ENCODE results near the gene GKN2.

Gene GKN2

DNA sequence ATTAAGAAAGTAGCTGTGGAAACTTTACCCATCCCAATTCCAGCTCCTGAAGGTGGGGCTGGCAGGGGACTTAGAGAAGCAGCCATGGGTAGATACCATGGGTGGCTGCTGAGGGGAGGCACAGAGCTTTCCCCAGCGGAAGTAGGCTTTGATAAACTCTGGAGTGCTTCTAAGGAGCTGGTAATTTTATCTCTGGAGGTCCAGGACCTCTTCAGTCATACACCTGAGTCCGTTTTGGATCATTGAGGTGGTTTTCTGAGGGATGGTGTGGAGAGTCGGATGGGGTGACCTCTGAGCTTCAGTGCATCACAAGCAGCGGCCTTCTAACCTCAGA is 44.8 kb downstream of the GKN2 start:
- H3K4me2 ChIP-seq (ENCODE audit: low read depth, low read length) = peak overlapping the region; percentile 47
- peak overlapping the region; percentile 25; the same call in 1 of the 2 replicates for H3K4me3 ChIP-seq (ENCODE audit: low read length)

DNA sequence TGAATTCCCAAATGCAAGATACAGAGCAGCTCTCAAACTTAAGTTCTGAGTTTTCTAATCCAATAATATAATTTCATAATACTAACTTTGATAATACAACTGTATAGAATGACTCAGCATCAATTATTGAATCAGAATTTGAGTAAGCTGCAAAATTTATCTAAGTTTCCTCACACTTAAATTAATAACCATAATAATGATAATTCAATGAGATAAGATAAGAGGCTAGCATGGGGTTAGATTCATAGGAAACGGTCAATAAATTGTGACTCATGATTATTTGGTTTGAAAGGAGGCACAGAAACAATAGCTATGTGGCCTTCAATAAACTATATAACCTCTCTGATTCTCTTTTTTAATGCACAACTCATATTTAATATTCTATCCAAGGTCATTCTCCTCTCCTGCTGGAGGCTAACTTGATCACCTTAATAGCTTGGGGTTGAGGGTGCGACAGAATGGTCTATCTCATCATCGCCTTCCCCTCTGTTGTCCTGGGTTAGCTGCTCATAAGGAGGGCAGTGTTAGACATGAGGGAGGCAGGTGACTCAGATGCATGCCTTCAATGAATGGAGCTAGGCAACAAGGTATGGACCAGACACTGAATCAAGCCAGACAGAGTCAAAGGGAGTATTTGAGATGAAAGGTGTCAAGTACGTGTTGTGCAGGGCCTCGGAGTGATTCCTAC is 45.3 kb downstream of the GKN2 start:
- Histone ChIP-seq H3K4me2 (ENCODE audit: low read depth, low read length) (peak overlapping the region; percentile 47), H3K9me3 (replicated peaks; ENCODE audit: insufficient read depth, low read length) (no peaks in the 10 kb centered on the region), H4K20me1 (ENCODE audit: insufficient read depth, low read length) (no peaks in the 10 kb centered on the region), H3K9ac (ENCODE audit: low read length) (peak overlapping the region; percentile 40; the same call in 1 of the 2 replicates), H2AFZ (ENCODE audit: low read length) (peak overlapping the region; percentile 64), H3K36me3 (replicated peaks; ENCODE audit: insufficient read depth, low read length) (no peaks in the 10 kb centered on the region), H3F3A (ENCODE audit: insufficient read depth, low read length) (peaks cover 18% of the 10 kb centered on the region), H3K79me2 (ENCODE audit: low read length) (no peaks in the 10 kb centered on the region), H3K27ac (ENCODE audit: low read length) (peak overlapping the region; percentile 87), H3K9me2 (replicated peaks; ENCODE audit: insufficient read depth, low read length) (no peaks in the 10 kb centered on the region), H3K4me3 (ENCODE audit: low read length) (no peak overlapping the region), H3K27me3 (replicated peaks; ENCODE audit: insufficient read depth, low read length) (no peaks in the 10 kb centered on the region), H3K4me1 (ENCODE audit: low read length) (peaks cover 38% of the 10 kb centered on the region)
- TF ChIP-seq EZH2 (optimal IDR thresholded peaks at IDR 0.05; ENCODE audit: low read depth, low read length) = no peak
- TF ChIP-seq EZH2phosphoT487 (IDR thresholded peaks at IDR 0.05; ENCODE audit: low read length) = no peak
- TF ChIP-seq, protein P1, sequence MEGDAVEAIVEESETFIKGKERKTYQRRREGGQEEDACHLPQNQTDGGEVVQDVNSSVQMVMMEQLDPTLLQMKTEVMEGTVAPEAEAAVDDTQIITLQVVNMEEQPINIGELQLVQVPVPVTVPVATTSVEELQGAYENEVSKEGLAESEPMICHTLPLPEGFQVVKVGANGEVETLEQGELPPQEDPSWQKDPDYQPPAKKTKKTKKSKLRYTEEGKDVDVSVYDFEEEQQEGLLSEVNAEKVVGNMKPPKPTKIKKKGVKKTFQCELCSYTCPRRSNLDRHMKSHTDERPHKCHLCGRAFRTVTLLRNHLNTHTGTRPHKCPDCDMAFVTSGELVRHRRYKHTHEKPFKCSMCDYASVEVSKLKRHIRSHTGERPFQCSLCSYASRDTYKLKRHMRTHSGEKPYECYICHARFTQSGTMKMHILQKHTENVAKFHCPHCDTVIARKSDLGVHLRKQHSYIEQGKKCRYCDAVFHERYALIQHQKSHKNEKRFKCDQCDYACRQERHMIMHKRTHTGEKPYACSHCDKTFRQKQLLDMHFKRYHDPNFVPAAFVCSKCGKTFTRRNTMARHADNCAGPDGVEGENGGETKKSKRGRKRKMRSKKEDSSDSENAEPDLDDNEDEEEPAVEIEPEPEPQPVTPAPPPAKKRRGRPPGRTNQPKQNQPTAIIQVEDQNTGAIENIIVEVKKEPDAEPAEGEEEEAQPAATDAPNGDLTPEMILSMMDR (IDR thresholded peaks at IDR 0.05; ENCODE audit: low read length) = no peak
- DNase-seq = no peak

More for the DNA sequence above, 44.8 kb downstream of the GKN2 start:
- Histone ChIP-seq H3K9me2 (replicated peaks; ENCODE audit: insufficient read depth, low read length) (no peaks in the 10 kb centered on the region), H3K4me1 (ENCODE audit: low read length) (peaks cover 43% of the 10 kb centered on the region), H4K20me1 (ENCODE audit: insufficient read depth, low read length) (no peaks in the 10 kb centered on the region), H3K9ac (ENCODE audit: low read length) (peak overlapping the region; percentile 40; the same call in 1 of the 2 replicates), H2AFZ (ENCODE audit: low read length) (peak overlapping the region; percentile 64), H3F3A (ENCODE audit: insufficient read depth, low read length) (peaks cover 18% of the 10 kb centered on the region), H3K36me3 (replicated peaks; ENCODE audit: insufficient read depth, low read length) (no peaks in the 10 kb centered on the region), H3K79me2 (ENCODE audit: low read length) (no peaks in the 10 kb centered on the region), H3K9me3 (replicated peaks; ENCODE audit: insufficient read depth, low read length) (no peaks in the 10 kb centered on the region), H3K27ac (ENCODE audit: low read length) (peak overlapping the region; percentile 87), H3K27me3 (replicated peaks; ENCODE audit: insufficient read depth, low read length) (no peaks in the 10 kb centered on the region)
- DNase-seq = peak; percentile 26
- no peak for TF ChIP-seq EZH2phosphoT487 (IDR thresholded peaks at IDR 0.05; ENCODE audit: low read length)
- TF ChIP-seq, protein P1 (IDR thresholded peaks at IDR 0.05; ENCODE audit: low read length) = no peak
- no peak for TF ChIP-seq EZH2 (optimal IDR thresholded peaks at IDR 0.05; ENCODE audit: low read depth, low read length)

DNA sequence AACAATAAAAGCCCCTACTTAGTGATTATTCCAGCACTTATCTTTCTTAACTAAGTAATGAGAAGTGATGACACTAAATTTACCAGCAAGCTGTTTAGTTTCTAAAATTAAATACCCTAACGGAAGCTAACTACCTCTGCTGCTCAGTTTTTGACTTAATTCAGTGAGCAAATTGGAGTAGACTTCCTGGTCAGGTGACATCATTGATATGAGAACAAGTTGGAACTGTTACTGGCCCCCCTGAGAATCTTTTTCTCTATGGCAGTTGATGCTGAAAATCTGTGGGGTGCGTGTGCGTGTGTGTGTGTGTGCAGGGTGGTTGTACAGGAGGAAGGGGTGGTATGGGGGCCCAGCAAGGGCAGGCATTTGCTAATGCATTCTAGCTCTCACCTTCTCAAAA is 46.0 kb downstream of the GKN2 start:
- peaks cover 34% of the 10 kb centered on the region for H3K4me1 ChIP-seq (ENCODE audit: low read length)
- no peak for DNase-seq
- H3K27ac ChIP-seq (ENCODE audit: low read length) = no peak overlapping the region
- H4K20me1 ChIP-seq (ENCODE audit: insufficient read depth, low read length) = no peaks in the 10 kb centered on the region
- no peaks in the 10 kb centered on the region for H3K79me2 ChIP-seq (ENCODE audit: low read length)
- no peaks in the 10 kb centered on the region for H3K36me3 ChIP-seq (replicated peaks; ENCODE audit: insufficient read depth, low read length)
- TF ChIP-seq EZH2 (optimal IDR thresholded peaks at IDR 0.05; ENCODE audit: low read depth, low read length) = no peak
- TF ChIP-seq EZH2phosphoT487 (IDR thresholded peaks at IDR 0.05; ENCODE audit: low read length) = no peak
- TF ChIP-seq, protein P1 (IDR thresholded peaks at IDR 0.05; ENCODE audit: low read length) = no peak
- no peak overlapping the region for H2AFZ ChIP-seq (ENCODE audit: low read length)
- H3K4me2 ChIP-seq (ENCODE audit: low read depth, low read length) = 0 out of 2 replicates have a peak overlapping the region, but pooled peaks have one; percentile 29
- no peaks in the 10 kb centered on the region for H3K9me3 ChIP-seq (replicated peaks; ENCODE audit: insufficient read depth, low read length)
- H3K4me3 ChIP-seq (ENCODE audit: low read length) = no peak overlapping the region
- no peaks in the 10 kb centered on the region for H3K9me2 ChIP-seq (replicated peaks; ENCODE audit: insufficient read depth, low read length)
- peaks cover 18% of the 10 kb centered on the region for H3F3A ChIP-seq (ENCODE audit: insufficient read depth, low read length)
- H3K9ac ChIP-seq (ENCODE audit: low read length) = no peak overlapping the region
- H3K27me3 ChIP-seq (replicated peaks; ENCODE audit: insufficient read depth, low read length) = no peaks in the 10 kb centered on the region
